ENCODE results near the gene TOP2B. TPM values are rescaled to one million over a fixed set of nuclear protein-coding genes. Genes with fewer than 3 reads are reported as not detected.

The TOP2B gene
- total and polyA plus RNA-seq, 9 of the 15 experiments (the other 6 are each of a cell fraction or from before 2014, with no cell fraction given), result 45.3 to 186 (median 134) TPM

DNA sequence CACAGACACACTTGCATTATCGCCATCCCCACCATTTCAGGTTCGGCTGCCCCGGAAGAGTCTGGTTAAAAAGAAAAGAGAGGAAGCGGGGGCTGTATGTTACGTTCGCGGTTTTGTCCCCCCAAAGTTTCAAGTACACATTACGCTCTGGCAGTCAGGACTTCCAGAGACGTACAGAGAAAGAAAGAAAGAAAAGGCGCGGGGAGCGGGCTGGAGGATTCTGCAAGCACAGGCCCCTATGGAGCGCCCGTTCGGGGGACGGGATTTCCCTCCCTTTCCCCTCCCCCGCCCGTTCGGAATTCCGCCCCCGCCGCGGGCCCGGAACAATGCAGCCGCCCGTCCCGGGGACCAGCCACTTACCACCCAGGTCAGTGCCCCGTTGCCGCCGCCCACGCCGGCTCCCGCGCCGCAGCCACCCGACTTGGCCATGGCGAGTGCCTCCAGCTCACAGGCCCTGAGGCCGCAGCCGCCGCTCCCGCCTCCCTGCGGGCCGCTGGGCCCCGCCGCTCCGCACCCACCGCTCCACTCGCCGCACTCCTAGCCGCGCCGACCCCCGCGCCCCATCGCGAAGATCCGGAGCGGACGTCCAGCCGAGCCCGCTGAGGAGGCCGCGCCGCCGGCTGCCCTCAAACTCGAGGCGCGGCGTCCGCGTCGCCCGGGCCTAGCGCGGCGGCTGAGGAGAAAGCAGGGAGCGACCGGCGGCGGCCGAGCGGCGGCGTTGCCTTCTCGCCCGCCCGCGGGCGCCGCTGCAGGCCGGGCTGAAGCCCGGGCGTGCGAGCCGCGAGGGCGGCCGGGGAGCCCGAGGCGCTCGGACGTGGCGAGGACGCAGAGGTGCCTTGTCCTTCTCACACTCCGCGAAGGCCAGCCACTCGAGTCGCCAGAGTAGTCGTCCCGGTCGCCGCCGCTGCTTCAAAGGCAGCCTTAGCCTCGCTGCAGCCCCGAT, 567 bp downstream of the TOP2B start (continued):
- TF ChIP-seq MEF2A (IDR thresholded peaks at IDR 0.05; ENCODE audit: control insufficient read depth, low read depth, low read length), result no peak
- no peak for TF ChIP-seq FIP1L1 (IDR thresholded peaks at IDR 0.05; ENCODE audit: low read depth, low read length, poor library complexity, severe bottlenecking)
- TF ChIP-seq ZKSCAN1 (IDR thresholded peaks at IDR 0.05; ENCODE audit: low read depth, low read length), result no peak
- no peak for TF ChIP-seq BDP1 (IDR thresholded peaks at IDR 0.05; ENCODE audit: insufficient read depth, insufficient read length)
- no peak for TF ChIP-seq ZBTB8A (IDR thresholded peaks at IDR 0.05; ENCODE audit: partially characterized antibody)
- TF ChIP-seq, protein P1, sequence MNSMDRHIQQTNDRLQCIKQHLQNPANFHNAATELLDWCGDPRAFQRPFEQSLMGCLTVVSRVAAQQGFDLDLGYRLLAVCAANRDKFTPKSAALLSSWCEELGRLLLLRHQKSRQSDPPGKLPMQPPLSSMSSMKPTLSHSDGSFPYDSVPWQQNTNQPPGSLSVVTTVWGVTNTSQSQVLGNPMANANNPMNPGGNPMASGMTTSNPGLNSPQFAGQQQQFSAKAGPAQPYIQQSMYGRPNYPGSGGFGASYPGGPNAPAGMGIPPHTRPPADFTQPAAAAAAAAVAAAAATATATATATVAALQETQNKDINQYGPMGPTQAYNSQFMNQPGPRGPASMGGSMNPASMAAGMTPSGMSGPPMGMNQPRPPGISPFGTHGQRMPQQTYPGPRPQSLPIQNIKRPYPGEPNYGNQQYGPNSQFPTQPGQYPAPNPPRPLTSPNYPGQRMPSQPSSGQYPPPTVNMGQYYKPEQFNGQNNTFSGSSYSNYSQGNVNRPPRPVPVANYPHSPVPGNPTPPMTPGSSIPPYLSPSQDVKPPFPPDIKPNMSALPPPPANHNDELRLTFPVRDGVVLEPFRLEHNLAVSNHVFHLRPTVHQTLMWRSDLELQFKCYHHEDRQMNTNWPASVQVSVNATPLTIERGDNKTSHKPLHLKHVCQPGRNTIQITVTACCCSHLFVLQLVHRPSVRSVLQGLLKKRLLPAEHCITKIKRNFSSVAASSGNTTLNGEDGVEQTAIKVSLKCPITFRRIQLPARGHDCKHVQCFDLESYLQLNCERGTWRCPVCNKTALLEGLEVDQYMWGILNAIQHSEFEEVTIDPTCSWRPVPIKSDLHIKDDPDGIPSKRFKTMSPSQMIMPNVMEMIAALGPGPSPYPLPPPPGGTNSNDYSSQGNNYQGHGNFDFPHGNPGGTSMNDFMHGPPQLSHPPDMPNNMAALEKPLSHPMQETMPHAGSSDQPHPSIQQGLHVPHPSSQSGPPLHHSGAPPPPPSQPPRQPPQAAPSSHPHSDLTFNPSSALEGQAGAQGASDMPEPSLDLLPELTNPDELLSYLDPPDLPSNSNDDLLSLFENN (IDR thresholded peaks at IDR 0.05; ENCODE audit: low read depth in 2 of 2, low read length in 2 of 2), result no peak
- TF ChIP-seq ARNT (IDR thresholded peaks at IDR 0.05), result no peak
- no peak for TF ChIP-seq RBM15 (IDR thresholded peaks at IDR 0.05; ENCODE audit: insufficient read depth, low read length)
- TF ChIP-seq, protein P2, sequence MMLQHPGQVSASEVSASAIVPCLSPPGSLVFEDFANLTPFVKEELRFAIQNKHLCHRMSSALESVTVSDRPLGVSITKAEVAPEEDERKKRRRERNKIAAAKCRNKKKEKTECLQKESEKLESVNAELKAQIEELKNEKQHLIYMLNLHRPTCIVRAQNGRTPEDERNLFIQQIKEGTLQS (IDR thresholded peaks at IDR 0.05), result no peak
- TF ChIP-seq, protein P2 (CRISPR knock-in tag; conservative IDR thresholded peaks at IDR 0.05), result no peak
- no peak for TF ChIP-seq SMARCC2 (IDR thresholded peaks at IDR 0.05; ENCODE audit: low read depth)
- no peak for TF ChIP-seq EP300 (IDR thresholded peaks at IDR 0.05; ENCODE audit: low read length)
- TF ChIP-seq ZNF121 (CRISPR knock-in tag; conservative IDR thresholded peaks at IDR 0.05), result no peak
- peak; percentile 54 for TF ChIP-seq U2AF1 (optimal IDR thresholded peaks at IDR 0.05; ENCODE audit: low read depth, low read length)
- TF ChIP-seq LEF1 (IDR thresholded peaks at IDR 0.05), result no peak
- peak; percentile 71; the same call in 1 of the 2 replicates for TF ChIP-seq TAF7 (tag; IDR thresholded peaks at IDR 0.05)
- TF ChIP-seq SLC30A9 (CRISPR knock-in tag; IDR thresholded peaks at IDR 0.05), result no peak
- TF ChIP-seq KDM1A (IDR thresholded peaks at IDR 0.05), result no peak
- TF ChIP-seq MEF2D (tag; conservative IDR thresholded peaks at IDR 0.05; ENCODE audit: low read depth), result no peak
- no peak for TF ChIP-seq EWSR1 (IDR thresholded peaks at IDR 0.05; ENCODE audit: borderline replicate concordance, low read depth, partially characterized antibody)
- TF ChIP-seq PHF20 (IDR thresholded peaks at IDR 0.05; ENCODE audit: partially characterized antibody), result peak; percentile 40
- TF ChIP-seq, protein P3, sequence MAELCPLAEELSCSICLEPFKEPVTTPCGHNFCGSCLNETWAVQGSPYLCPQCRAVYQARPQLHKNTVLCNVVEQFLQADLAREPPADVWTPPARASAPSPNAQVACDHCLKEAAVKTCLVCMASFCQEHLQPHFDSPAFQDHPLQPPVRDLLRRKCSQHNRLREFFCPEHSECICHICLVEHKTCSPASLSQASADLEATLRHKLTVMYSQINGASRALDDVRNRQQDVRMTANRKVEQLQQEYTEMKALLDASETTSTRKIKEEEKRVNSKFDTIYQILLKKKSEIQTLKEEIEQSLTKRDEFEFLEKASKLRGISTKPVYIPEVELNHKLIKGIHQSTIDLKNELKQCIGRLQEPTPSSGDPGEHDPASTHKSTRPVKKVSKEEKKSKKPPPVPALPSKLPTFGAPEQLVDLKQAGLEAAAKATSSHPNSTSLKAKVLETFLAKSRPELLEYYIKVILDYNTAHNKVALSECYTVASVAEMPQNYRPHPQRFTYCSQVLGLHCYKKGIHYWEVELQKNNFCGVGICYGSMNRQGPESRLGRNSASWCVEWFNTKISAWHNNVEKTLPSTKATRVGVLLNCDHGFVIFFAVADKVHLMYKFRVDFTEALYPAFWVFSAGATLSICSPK (IDR thresholded peaks at IDR 0.05; ENCODE audit: borderline replicate concordance), result no peak
